H1 (cell line): ENCODE results near the gene C19orf44.

ENCODE experiments used
- CHD7 ChIP-seq: fragments of 300-600 bp; sonication (generic); IDR thresholded peaks from 2 replicates; pipeline ENCODE4 v1.7.1; 2012; ENCODE audit warnings: low read length, moderate library complexity, mild to moderate bottlenecking, inconsistent platforms; ENCODE audit not compliant: insufficient replicate concordance
- CTCF ChIP-seq, 3 experiments: IDR thresholded peaks; 1 replicate in 2 of 3; 2 replicates in 1 of 3; pipeline versions ENCODE4 v1.5.1 to v1.6.1; 2011; ENCODE audit warnings: low read length in 3 of 3, mild to moderate bottlenecking in 3 of 3, inconsistent platforms in 2 of 3, low read depth in 1 of 3, moderate library complexity in 1 of 3; ENCODE audit not compliant: insufficient read depth in 1 of 3; ENCODE audit errors: control extremely low read depth in 1 of 3
- EZH2 ChIP-seq: fragments of 200-600 bp; sonication (generic); IDR thresholded peaks from 2 replicates; pipeline ENCODE4 v1.7.1; 2012; ENCODE audit warnings: low read depth, mild to moderate bottlenecking, moderate library complexity, low read length, inconsistent platforms; ENCODE audit not compliant: severe bottlenecking
- KDM1A ChIP-seq: fragments of 200-600, 300-600 bp; sonication (generic); IDR thresholded peaks from 2 replicates; pipeline ENCODE4 v1.7.1; 2016; ENCODE audit warnings: mild to moderate bottlenecking, low read length, borderline replicate concordance
- POLR2A ChIP-seq, 2 experiments: IDR thresholded peaks; 1 replicate in 1 of 2; 2 replicates in 1 of 2; pipeline ENCODE4 v1.6.1; 2011; ENCODE audit warnings: low read depth in 2 of 2, low read length in 2 of 2, mild to moderate bottlenecking in 2 of 2; ENCODE audit errors: control extremely low read depth in 1 of 2
- SP1 ChIP-seq: IDR thresholded peaks from 2 replicates; pipeline ENCODE4 v1.6.1; 2011; ENCODE audit warnings: low read depth, low read length

DNA sequence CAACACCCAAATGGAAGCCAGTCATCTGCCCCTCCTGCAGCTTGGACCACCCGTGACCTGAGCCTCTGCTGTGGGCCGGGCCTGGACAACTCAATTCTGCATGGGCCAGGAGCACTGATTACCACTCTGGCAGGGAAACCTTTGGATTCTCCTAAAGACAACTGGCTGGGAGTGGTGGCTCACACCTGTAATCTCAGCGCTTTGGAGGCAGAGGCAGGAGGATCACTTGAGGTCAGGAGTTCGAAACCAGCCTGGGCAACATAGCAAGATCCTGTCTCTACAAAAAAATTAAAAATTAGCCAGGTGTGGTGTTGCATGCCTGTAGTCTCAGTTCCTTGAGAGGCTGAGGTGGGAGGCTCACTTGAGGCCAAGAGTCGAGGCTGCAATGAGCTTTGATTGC, 31.0 kb upstream of the C19orf44 start:
- TF ChIP-seq KDM1A (no peak), EZH2 (no peak), POLR2A (IDR thresholded peaks at IDR 0.05; ENCODE audit: control extremely low read depth in 1 of 2, low read depth in 2 of 2, low read length in 2 of 2) (no peak), CHD7 (no peak), CTCF (IDR thresholded peaks at IDR 0.05; ENCODE audit: control extremely low read depth in 1 of 3, insufficient read depth in 1 of 3, low read depth in 1 of 3, low read length in 3 of 3) (no peak), SP1 (no peak)
